HEK293 (cell line): ENCODE results near the gene PLEKHG4.
A peak's percentile ranks its signal among the peaks of the same experiment; 100 is the strongest.

Source experiments
- CTCF ChIA-PET: fragments of 350-600 bp; formaldehyde crosslinking; extraction: SDS; loops from one replicate; lab custom pipeline; 2021; ENCODE audit warnings: antibody characterized with exemption; lab: Yijun Ruan, JAX
- POLR2A ChIA-PET: fragments of 300-600 bp; formaldehyde crosslinking; extraction: SDS; loops from one replicate; lab custom pipeline; 2020; ENCODE audit warnings: antibody characterized with exemption, inconsistent platforms; lab: Yijun Ruan, JAX
- H3K27ac ChIP-seq: fragments of 200-500 bp; sonication (Bioruptor generic); 2 replicates; pipeline ENCODE4 v1.5.1; 2014; ENCODE audit warnings: low read depth, low read length, control low read depth, inconsistent platforms; ENCODE audit errors: extremely low read depth
- H3K36me3 ChIP-seq, 2 experiments: fragments of 200-500 bp in 1 of 2; sonication (Bioruptor generic) in 1 of 2; 1 replicate in 1 of 2; 2 replicates in 1 of 2; pipeline ENCODE4 v1.5.1; 2014 to 2017; ENCODE audit warnings: inconsistent platforms in 2 of 2, low read length in 2 of 2; ENCODE audit not compliant: control insufficient read depth in 2 of 2, insufficient read depth in 1 of 2
- H3K4me1 ChIP-seq: fragments of 200-500 bp; sonication (Bioruptor generic); 2 replicates; pipeline ENCODE4 v1.5.1; 2014; ENCODE audit warnings: mild to moderate bottlenecking, low read length, inconsistent platforms; ENCODE audit not compliant: control insufficient read depth, insufficient read depth
- H3K4me3 ChIP-seq: 2 replicates; pipeline ENCODE4 v1.5.1; 2011; ENCODE audit warnings: low read depth, mild to moderate bottlenecking, control low read depth, low read length, moderate library complexity
- H3K9me3 ChIP-seq: fragments of 200-500 bp; sonication (Bioruptor generic); 2 replicates; pipeline ENCODE4 v1.5.1; 2014; ENCODE audit warnings: low read depth, low read length, inconsistent platforms; ENCODE audit not compliant: control insufficient read depth, insufficient read depth
- ATF2 ChIP-seq: fragments of 450-650 bp; formaldehyde crosslinking; IDR thresholded peaks from 2 replicates; pipeline ENCODE4 v1.5.1; 2016; ENCODE audit warnings: missing biosample characterization, missing genetic modification characterization, low read depth
- IKZF3 ChIP-seq: fragments of 450-650 bp; IDR thresholded peaks from 2 replicates; pipeline ENCODE4 v1.5.0; 2018; ENCODE audit warnings: missing biosample characterization, mild to moderate bottlenecking, missing genetic modification characterization, moderate library complexity
- PATZ1 ChIP-seq: fragments of 450-650 bp; formaldehyde crosslinking; IDR thresholded peaks from 2 replicates; pipeline ENCODE4 v1.5.1; 2016; ENCODE audit warnings: missing biosample characterization, missing genetic modification characterization
- ZBTB48 ChIP-seq: fragments of 450-650 bp; formaldehyde crosslinking; IDR thresholded peaks from 2 replicates; pipeline ENCODE4 v1.5.1; 2016; ENCODE audit warnings: missing biosample characterization, missing genetic modification characterization
- ZFP3 ChIP-seq: fragments of 450-650 bp; formaldehyde crosslinking; IDR thresholded peaks from 2 replicates; pipeline ENCODE4 v1.5.1; 2016; ENCODE audit warnings: low read depth, missing biosample characterization, missing genetic modification characterization
- ZNF114 ChIP-seq: fragments of 450-650 bp; formaldehyde crosslinking; IDR thresholded peaks from 2 replicates; pipeline ENCODE4 v1.5.0; 2017; ENCODE audit warnings: missing biosample characterization, missing genetic modification characterization
- ZNF214 ChIP-seq: fragments of 450-650 bp; formaldehyde crosslinking; IDR thresholded peaks from 2 replicates; pipeline ENCODE4 v1.5.1; 2017; ENCODE audit warnings: missing biosample characterization, mild to moderate bottlenecking, missing genetic modification characterization, borderline replicate concordance
- ZNF311 ChIP-seq: fragments of 450-650 bp; formaldehyde crosslinking; IDR thresholded peaks from 2 replicates; pipeline ENCODE4 v1.5.1; 2017; ENCODE audit warnings: missing biosample characterization, missing genetic modification characterization, borderline replicate concordance
- ZNF335 ChIP-seq: fragments of 450-650 bp; formaldehyde crosslinking; conservative IDR thresholded peaks from 2 replicates; pipeline ENCODE4 v1.5.1; 2016; ENCODE audit warnings: missing biosample characterization, missing genetic modification characterization
- ZNF501 ChIP-seq: fragments of 450-650 bp; formaldehyde crosslinking; IDR thresholded peaks from 2 replicates; pipeline ENCODE4 v1.5.1; 2016; ENCODE audit warnings: missing biosample characterization, missing genetic modification characterization
- ZNF510 ChIP-seq: fragments of 450-650 bp; formaldehyde crosslinking; IDR thresholded peaks from 2 replicates; pipeline ENCODE4 v1.5.1; 2018; ENCODE audit warnings: mild to moderate bottlenecking, missing genetic modification characterization, missing biosample characterization; ENCODE audit not compliant: insufficient replicate concordance
- ZNF549 ChIP-seq: fragments of 450-650 bp; IDR thresholded peaks from 2 replicates; pipeline ENCODE4 v1.5.1; 2018; ENCODE audit warnings: missing biosample characterization, missing genetic modification characterization, mild to moderate bottlenecking, inconsistent platforms, moderate library complexity
- ZNF654 ChIP-seq: fragments of 450-650 bp; formaldehyde crosslinking; IDR thresholded peaks from 2 replicates; pipeline ENCODE4 v1.5.1; 2016; ENCODE audit warnings: low read depth, missing biosample characterization, missing genetic modification characterization
- TF ChIP-seq, protein P1 (sequence below): fragments of 450-650 bp; IDR thresholded peaks from 2 replicates; pipeline ENCODE4 v1.5.1; 2018; ENCODE audit warnings: missing biosample characterization, missing genetic modification characterization
- TF ChIP-seq, protein P2 (sequence below): fragments of 450-650 bp; formaldehyde crosslinking; IDR thresholded peaks from 2 replicates; pipeline ENCODE4 v1.5.1; 2016; ENCODE audit warnings: missing biosample characterization, missing genetic modification characterization
- TF ChIP-seq, protein P3 (sequence below): fragments of 450-650 bp; formaldehyde crosslinking; IDR thresholded peaks from 2 replicates; pipeline ENCODE4 v1.5.1; 2016; ENCODE audit warnings: missing biosample characterization, missing genetic modification characterization

The PLEKHG4 gene

GRCh38 chr16:67247192-67248072, 31.9 kb upstream of the PLEKHG4 start, which contains the start of gene FHOD1 (continued):
- TF ChIP-seq ZNF654 (tag by site-specific recombination) (no peak), ZBTB48 (no peak), ATF2 (tag by site-specific recombination) (no peak)
- TF ChIP-seq, all 188 proteins: peak for 44

DNA sequence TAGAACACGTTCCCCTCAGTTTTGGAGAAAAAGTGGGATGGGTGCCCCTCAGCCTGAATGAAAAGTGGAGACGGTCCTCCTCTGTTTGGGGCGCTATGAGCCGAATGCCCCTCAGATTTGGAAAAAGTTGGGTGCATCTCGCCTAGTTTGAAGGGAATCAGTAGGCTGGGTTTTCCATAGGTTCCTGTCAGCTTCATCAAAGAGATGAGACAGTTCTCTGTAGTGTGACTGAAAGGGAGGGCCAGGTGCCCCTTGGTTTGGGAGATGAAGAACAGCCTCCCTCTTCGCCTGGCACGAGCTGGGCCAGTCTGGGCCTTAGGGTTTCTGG, 31.3 kb upstream of the PLEKHG4 start:
- Histone ChIP-seq H3K4me1 (peaks cover 9% of the 10 kb centered on the region), H3K9me3 (no peaks in the 10 kb centered on the region), H3K36me3 (peaks cover 0 to 8% of the 10 kb centered on the region in 2 experiments; a peak in 1 of 3 replicates), H3K27ac (peak overlapping the region; percentile 5; the same call in 1 of the 2 replicates), H3K4me3 (peak overlapping the region; percentile 36)
- no peak for TF ChIP-seq ZNF311
- TF ChIP-seq, protein P1, sequence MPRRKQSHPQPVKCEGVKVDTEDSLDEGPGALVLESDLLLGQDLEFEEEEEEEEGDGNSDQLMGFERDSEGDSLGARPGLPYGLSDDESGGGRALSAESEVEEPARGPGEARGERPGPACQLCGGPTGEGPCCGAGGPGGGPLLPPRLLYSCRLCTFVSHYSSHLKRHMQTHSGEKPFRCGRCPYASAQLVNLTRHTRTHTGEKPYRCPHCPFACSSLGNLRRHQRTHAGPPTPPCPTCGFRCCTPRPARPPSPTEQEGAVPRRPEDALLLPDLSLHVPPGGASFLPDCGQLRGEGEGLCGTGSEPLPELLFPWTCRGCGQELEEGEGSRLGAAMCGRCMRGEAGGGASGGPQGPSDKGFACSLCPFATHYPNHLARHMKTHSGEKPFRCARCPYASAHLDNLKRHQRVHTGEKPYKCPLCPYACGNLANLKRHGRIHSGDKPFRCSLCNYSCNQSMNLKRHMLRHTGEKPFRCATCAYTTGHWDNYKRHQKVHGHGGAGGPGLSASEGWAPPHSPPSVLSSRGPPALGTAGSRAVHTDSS (tag by site-specific recombination): peak; percentile 27; the same call in 1 of the 2 replicates
- no peak for TF ChIP-seq ZFP3 (tag by site-specific recombination)
- 0 out of 2 replicates have a peak, but pooled peaks have one; percentile 3 for TF ChIP-seq IKZF3 (tag by site-specific recombination)
- peak; percentile 89 for TF ChIP-seq ZNF335
- TF ChIP-seq ZNF501 (tag by site-specific recombination): no peak
- TF ChIP-seq, protein P2, sequence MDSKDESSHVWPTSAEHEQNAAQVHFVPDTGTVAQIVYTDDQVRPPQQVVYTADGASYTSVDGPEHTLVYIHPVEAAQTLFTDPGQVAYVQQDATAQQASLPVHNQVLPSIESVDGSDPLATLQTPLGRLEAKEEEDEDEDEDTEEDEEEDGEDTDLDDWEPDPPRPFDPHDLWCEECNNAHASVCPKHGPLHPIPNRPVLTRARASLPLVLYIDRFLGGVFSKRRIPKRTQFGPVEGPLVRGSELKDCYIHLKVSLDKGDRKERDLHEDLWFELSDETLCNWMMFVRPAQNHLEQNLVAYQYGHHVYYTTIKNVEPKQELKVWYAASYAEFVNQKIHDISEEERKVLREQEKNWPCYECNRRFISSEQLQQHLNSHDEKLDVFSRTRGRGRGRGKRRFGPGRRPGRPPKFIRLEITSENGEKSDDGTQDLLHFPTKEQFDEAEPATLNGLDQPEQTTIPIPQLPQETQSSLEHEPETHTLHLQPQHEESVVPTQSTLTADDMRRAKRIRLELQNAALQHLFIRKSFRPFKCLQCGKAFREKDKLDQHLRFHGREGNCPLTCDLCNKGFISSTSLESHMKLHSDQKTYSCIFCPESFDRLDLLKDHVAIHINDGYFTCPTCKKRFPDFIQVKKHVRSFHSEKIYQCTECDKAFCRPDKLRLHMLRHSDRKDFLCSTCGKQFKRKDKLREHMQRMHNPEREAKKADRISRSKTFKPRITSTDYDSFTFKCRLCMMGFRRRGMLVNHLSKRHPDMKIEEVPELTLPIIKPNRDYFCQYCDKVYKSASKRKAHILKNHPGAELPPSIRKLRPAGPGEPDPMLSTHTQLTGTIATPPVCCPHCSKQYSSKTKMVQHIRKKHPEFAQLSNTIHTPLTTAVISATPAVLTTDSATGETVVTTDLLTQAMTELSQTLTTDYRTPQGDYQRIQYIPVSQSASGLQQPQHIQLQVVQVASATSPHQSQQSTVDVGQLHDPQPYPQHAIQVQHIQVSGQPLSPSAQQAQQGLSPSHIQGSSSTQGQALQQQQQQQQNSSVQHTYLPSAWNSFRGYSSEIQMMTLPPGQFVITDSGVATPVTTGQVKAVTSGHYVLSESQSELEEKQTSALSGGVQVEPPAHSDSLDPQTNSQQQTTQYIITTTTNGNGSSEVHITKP (tag by site-specific recombination): peak; percentile 42; the same call in 1 of the 2 replicates
- ChIA-PET CTCF (interaction anchor here (0.7 to 2.3 kb wide), 4 partner anchors 11 to 169 kb away, joined by 3 to 7 read pairs (median 4); no protein-coding TSS in a partner anchor), POLR2A (interaction anchor here (0.5 to 7.4 kb wide), 9 partner anchors 11 to 233 kb away, joined by 3 to 109 read pairs (median 6); partner anchors contain the start of genes ATP6V0D1 and TMEM208)

GRCh38 chr16:67248401-67249177, 30.7 kb upstream of the PLEKHG4 start, which contains the start of gene SLC9A5:
SLC9A5 (plus strand) TSS chr16:67248979; CDS start chr16:67249015, 36 bp downstream.
- CTCF ChIA-PET: interaction anchor here (0.7 to 2.3 kb wide), 5 partner anchors 11 to 168 kb away, joined by 3 to 7 read pairs (median 3); no protein-coding TSS in a partner anchor
- H3K27ac ChIP-seq: peak within 1 kb of the TSS; percentile 26; the same call in 1 of the 2 replicates
- no peaks in the 10 kb centered on the region for H3K9me3 ChIP-seq
- H3K4me1 ChIP-seq: peaks cover 9% of the 10 kb centered on the region; the same call in 1 of the 2 replicates
- POLR2A ChIA-PET: interaction anchor here (0.8 to 7.4 kb wide), 6 partner anchors 12 to 233 kb away, joined by 3 to 109 read pairs (median 6); partner anchors contain the start of genes ATP6V0D1 and TMEM208
- H3K36me3 ChIP-seq: peaks cover 0 to 8% of the 10 kb centered on the region in 2 experiments; a peak in 1 of 3 replicates
- H3K4me3 ChIP-seq: peak within 1 kb of the TSS; percentile 36
- TF ChIP-seq PATZ1 (tag by site-specific recombination) (peak; percentile 93), ZNF114 (tag by site-specific recombination) (no peak), ZNF510 (tag by site-specific recombination) (no peak), ZNF214 (no peak), ZNF549 (tag by site-specific recombination) (no peak)
- TF ChIP-seq, protein P3, sequence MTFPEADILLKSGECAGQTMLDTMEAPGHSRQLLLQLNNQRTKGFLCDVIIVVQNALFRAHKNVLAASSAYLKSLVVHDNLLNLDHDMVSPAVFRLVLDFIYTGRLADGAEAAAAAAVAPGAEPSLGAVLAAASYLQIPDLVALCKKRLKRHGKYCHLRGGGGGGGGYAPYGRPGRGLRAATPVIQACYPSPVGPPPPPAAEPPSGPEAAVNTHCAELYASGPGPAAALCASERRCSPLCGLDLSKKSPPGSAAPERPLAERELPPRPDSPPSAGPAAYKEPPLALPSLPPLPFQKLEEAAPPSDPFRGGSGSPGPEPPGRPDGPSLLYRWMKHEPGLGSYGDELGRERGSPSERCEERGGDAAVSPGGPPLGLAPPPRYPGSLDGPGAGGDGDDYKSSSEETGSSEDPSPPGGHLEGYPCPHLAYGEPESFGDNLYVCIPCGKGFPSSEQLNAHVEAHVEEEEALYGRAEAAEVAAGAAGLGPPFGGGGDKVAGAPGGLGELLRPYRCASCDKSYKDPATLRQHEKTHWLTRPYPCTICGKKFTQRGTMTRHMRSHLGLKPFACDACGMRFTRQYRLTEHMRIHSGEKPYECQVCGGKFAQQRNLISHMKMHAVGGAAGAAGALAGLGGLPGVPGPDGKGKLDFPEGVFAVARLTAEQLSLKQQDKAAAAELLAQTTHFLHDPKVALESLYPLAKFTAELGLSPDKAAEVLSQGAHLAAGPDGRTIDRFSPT: no peak
